NCI-H510A treated with DMSO at 0.1 percent for 48 hours (cell line): Measurements from ENCODE around the gene ONECUT3.

ENCODE experiments used
- DNase-seq: peaks from one replicate; lab custom pipeline; 2025; lab: John Stamatoyannopoulos, UW

ONECUT3 gene

DNA sequence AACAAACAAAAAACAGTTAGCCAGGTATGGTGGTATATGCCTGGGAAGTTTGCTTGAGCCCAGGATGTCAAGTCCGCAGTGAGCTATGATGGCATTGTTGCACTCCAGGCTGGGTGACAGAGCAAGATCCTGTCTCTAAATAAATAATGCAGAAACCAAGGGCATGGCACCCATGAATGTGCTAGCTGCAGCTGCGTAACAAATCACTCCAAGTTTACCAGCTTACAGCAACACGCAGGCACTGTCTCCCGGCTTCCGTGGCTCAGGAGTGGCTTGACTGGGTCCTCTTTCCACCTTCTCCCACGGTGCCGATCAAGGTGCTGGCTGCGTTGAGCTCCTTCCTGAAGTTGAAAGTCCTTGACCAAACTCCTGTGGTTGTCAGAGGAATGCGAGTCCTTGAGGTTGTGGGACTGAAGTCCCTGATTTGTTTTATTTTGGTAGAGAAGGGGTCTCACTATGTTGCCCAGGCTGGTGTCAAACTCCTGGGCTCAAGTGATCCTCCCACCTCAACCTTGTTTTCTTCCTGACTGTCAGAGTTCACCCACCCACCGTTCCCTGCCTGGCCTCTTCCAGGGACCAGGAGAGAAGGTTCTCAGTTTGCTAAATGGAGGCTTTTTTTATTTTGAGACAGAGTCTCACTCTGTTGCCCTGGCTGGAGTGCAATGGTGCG is 13.2 kb upstream of the ONECUT3 start:
- no peak for DNase-seq

GRCh38 chr19:1742989-1743696 is 10.2 kb upstream of the ONECUT3 start:
- no peak for DNase-seq

DNA sequence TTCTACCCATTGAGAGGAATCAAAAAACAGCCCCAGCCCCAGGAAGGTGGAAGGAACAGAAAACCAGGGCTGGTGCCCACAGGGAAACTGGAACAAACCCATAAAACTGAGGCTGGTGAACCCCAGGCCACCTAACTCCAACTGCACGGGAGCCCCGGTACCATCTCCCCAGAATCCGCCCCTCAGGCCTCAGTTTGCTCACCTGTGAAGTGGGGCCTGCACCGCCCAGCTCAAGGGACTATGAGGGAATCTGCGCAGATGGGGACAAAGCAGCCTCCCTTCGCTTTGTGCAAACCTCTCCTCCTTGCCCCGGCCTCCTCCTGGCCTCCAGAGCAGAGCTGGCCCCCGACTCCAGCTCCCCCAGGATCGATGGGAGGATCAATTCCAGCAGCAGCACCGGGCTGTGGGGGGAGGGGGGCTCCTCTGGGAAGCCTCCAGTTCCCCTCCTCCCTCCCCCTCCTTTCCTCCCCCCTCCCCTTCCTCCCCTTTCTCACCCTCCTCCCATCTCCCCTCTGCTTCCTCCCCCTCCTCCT is 9.1 kb upstream of the ONECUT3 start:
- no peak for DNase-seq

DNA sequence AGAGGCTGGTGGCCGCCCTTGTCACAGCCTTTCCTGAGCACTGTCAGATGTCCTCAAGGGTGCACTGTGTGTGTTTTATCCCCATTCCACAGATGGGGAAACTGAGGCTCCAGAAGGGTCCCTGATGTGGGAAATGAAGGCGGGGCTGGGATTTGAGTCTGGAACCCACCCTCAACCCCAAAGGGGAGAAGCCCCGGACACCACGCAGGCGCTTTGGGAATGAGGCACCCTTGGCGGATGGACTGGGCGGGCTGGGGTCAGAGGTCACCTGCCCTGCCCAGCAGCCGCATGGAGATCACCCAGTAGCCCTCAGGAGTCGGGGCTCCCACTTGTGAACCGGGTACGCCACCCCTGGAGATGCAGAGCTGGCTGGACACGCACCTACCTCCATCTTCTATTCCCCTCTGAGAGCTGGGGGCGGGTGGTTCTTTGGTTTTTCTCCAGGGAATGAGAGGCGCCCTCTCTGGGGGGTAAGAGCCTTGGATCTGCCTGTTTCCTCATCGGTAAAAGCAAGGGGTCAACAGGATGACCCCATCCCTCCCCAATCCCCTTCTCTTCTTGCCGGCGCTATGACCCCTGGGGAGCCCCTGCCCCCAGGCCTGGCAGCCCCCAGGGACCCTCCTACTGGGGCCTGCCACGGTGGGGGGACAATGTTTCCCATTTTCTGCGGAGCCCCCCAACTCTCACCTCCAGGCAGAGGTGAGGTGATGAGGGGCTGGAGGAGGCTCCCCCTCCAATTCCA is 8.3 kb upstream of the ONECUT3 start:
- DNase-seq, result no peak

- no peak for DNase-seq
Observed at GRCh38 chr19:1745589-1746031, 7.7 kb upstream of the ONECUT3 start.

GRCh38 chr19:1746401-1747284 is 6.7 kb upstream of the ONECUT3 start:
- DNase-seq, result no peak

- no peak for DNase-seq
Observed at GRCh38 chr19:1747285-1748114, 5.8 kb upstream of the ONECUT3 start.

GRCh38 chr19:1748115-1748872 is 5.0 kb upstream of the ONECUT3 start:
- DNase-seq, result no peak

- no peak for DNase-seq
Observed at GRCh38 chr19:1748873-1749341, 4.4 kb upstream of the ONECUT3 start.

GRCh38 chr19:1749373-1750342 is 3.6 kb upstream of the ONECUT3 start:
- DNase-seq, result no peak

DNA sequence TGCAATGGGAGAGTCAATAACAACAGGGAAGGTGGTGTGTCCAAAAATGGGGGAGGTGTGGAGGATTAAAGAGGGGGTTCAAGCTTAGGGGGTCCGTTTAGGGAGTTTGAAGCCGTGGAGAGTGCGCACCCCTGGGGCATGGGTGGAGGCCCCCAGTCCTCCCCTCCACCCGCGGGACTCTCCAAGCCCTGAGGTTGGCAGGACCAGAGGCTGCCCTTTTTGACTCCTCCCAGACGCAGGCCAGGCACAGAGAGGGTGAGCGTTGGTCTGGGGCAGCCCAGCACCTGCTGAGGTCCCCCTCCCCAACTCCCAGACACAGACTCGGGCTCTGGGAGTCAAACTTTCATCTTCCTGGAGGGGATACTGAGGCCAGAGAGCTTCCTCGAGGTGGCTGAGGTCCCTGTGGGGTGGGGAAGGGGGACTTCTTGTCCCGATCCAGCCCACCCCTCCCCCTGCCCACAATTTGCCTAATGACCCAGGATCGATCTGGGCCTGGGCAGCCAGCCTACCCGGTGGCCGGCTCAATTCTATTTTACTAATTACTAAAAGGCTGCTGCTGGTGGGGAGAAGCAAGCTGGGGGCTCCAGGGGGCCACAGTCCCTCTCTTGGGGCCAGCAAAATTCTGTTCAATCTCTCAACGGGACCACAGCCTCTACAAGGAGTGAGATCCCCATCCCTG is 2.8 kb upstream of the ONECUT3 start:
- no peak for DNase-seq

DNA sequence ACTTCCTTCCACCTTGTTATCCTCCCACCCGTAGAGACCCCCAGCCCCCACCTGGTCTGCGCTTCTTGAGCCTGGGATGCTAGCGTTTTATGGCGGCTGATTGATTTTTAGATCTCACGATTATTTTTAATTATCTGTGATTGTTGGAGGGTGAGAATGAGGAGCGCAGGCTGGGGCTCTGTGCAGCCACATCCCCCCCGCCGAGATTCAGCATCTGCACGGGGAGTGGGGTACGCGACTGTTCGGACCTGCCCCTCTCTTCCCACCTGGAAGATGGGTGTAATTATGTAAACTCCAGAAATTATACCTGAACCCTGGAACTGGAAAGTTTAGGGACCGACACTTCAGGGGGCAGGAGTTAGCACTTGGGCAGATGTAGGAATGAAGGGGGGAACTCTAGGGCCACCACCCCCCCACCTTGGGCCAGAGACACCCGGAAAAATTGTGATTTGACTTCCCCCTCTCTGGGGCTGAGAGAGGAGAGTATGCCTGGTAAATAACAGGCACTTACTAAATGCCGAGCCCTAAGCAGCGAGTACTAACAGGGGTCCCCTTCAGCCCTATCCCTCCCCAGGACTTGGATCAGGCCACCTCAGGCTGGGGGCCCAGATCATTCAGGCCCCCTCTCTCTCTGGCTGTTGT is 1.8 kb upstream of the ONECUT3 start:
- no peak for DNase-seq

DNA sequence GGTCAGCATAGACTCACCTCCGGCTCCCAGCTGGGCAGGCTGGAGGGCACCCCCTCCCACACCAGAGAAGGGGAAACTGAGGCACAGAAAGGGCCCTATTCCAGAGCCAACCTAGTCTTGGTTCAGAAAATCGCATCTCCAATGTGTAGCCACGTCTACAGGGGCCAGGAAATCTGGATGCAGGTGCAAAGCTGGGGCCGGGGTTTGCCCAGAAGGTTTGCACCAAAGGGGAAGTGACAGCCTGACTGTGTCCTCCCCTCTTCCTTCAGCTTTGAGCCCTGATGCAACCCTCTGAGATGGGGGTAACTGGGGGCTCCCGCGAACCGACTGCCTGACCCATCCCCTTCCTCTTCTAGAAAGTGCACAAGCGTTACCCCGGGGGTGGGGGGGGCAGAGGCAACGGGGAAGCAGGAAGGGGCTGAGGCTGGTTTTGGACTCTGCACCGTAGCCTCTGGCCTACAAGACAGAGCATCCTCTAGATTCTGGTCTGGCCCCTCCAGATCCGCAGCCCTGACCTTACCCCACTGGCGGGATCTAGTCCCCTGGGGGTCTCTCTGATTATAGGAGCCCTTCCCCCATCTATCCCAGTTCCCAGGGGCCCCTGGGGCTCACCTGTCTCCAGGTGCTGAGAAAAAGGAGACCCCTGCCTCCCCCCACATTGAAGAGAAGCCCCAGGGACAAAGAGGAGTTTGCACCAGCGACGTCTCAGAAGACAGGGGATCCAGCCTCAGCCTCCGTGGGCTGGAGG is 1.1 kb upstream of the ONECUT3 start:
- no peak for DNase-seq

GRCh38 chr19:1754018-1754635 is 821 bp downstream of the ONECUT3 start:
- no peak for DNase-seq

DNA sequence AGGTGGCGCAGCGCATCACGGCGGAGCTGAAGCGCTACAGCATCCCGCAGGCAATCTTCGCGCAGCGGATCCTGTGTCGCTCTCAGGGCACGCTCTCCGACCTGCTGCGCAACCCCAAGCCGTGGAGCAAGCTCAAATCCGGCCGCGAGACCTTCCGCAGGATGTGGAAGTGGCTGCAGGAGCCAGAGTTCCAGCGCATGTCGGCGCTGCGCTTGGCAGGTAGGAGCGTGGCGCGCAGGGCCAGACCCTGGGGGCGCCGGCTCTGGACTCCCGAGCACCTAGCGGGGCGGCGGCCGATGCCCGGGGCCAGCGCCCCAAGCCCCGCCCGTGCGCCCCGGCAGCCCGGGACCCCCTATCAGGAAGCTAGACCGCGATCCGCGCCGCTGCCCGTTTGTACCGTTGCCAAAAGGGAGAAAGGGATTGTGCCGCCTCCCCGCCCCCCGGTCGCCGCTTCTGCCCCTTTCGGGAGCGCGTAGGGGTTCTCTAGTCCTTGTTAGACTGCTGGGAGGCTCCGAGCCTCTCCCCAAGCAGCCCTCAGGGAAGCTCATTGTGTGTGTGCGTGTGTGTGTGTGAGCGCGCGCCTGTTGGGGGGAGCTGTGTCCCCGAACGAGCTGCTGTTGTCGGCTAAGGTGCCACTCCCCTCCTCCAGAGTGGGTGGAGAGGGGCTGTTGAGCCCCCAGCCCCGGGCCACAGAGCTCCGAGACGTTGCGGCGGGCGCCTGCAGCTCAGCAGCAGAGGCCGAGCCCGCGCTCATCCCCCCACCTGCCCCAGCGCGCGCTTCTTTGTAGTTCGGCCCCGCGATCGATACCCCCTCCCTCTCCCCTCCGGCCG is 1.5 kb downstream of the ONECUT3 start:
- DNase-seq, result no peak
